Measurements from ENCODE around the gene ZNF839.
"Not testable (repeated sequence)": the region's sequence is repeated elsewhere in the genome, so short reads cannot be mapped to it uniquely, and the experiment has no call there.

Gene ZNF839

GRCh38 chr14:102329381-102329780 lies 9.8 kb downstream of the ZNF839 start:
- H4K5ac ChIP-seq (ENCODE audit: low read length); H3K56ac ChIP-seq (ENCODE audit: low read length); H3K4me3 ChIP-seq (ENCODE audit: low read length); H3K4ac ChIP-seq (ENCODE audit: low read depth, low read length); H3K23ac ChIP-seq (ENCODE audit: low read length); H3K79me2 ChIP-seq (ENCODE audit: control insufficient read depth, insufficient read depth, low read length); H3K36me3 ChIP-seq (ENCODE audit: control insufficient read depth, insufficient read depth, low read length); H4K8ac ChIP-seq (ENCODE audit: low read depth, low read length); H3K79me1 ChIP-seq (ENCODE audit: low read length); H3K18ac ChIP-seq (ENCODE audit: low read length); H2BK120ac ChIP-seq (ENCODE audit: low read depth, low read length); H3K9ac ChIP-seq (ENCODE audit: low read length); H3K27ac ChIP-seq (ENCODE audit: low read depth, low read length); H3K4me2 ChIP-seq (ENCODE audit: low read length); H2BK5ac ChIP-seq (ENCODE audit: low read length); DNase-seq; H3K27me3 ChIP-seq (ENCODE audit: insufficient read depth, low read length, poor library complexity); H2BK15ac ChIP-seq (replicated peaks; ENCODE audit: low read depth); H3K4me1 ChIP-seq (ENCODE audit: control insufficient read depth, low read depth, low read length); H2AK5ac ChIP-seq (ENCODE audit: low read length): not testable (repeated sequence)
- WGBS (ENCODE audit: extremely low coverage, insufficient coverage, low lambda C conversion rate): no CpG with 5 or more reads among the region's 6 CpGs

- no peak overlapping the region for H3K18ac ChIP-seq (ENCODE audit: low read length)
- H2BK120ac ChIP-seq (ENCODE audit: low read depth, low read length): no peak overlapping the region
- WGBS (ENCODE audit: extremely low coverage, insufficient coverage, low lambda C conversion rate): no CpG with 5 or more reads among the region's 8 CpGs
Measured at GRCh38 chr14:102330806-102331205, 11.3 kb downstream of the ZNF839 start.

GRCh38 chr14:102333390-102333789 lies 13.8 kb downstream of the ZNF839 start:
- Histone ChIP-seq H3K4me3 (ENCODE audit: low read length) (no peak overlapping the region), H3K79me1 (ENCODE audit: low read length) (no peaks in the 10 kb centered on the region)
- WGBS (ENCODE audit: extremely low coverage, insufficient coverage, low lambda C conversion rate): no CpG with 5 or more reads among the region's 7 CpGs

More at GRCh38 chr14:102330806-102331205, 11.3 kb downstream of the ZNF839 start:
- Histone ChIP-seq H3K4me3 (ENCODE audit: low read length) (no peak overlapping the region), H4K8ac (ENCODE audit: low read depth, low read length) (no peak overlapping the region), H2BK15ac (replicated peaks; ENCODE audit: low read depth) (no peak overlapping the region), H3K79me2 (ENCODE audit: control insufficient read depth, insufficient read depth, low read length) (no peaks in the 10 kb centered on the region), H3K36me3 (ENCODE audit: control insufficient read depth, insufficient read depth, low read length) (no peaks in the 10 kb centered on the region), H4K5ac (ENCODE audit: low read length) (no peak overlapping the region), H3K27me3 (ENCODE audit: insufficient read depth, low read length, poor library complexity) (no peaks in the 10 kb centered on the region), H2BK5ac (ENCODE audit: low read length) (no peak overlapping the region), H3K4me2 (ENCODE audit: low read length) (no peak overlapping the region), H3K4me1 (ENCODE audit: control insufficient read depth, low read depth, low read length) (no peaks in the 10 kb centered on the region), H3K56ac (ENCODE audit: low read length) (no peak overlapping the region), H3K4ac (ENCODE audit: low read depth, low read length) (no peak overlapping the region), H3K79me1 (ENCODE audit: low read length) (no peaks in the 10 kb centered on the region), H3K9ac (ENCODE audit: low read length) (no peak overlapping the region), H3K27ac (ENCODE audit: low read depth, low read length) (no peak overlapping the region), H2AK5ac (ENCODE audit: low read length) (no peak overlapping the region), H3K23ac (ENCODE audit: low read length) (no peak overlapping the region)
- no peak for DNase-seq

GRCh38 chr14:102333795-102334705 lies 14.5 kb downstream of the ZNF839 start:
- H4K8ac ChIP-seq (ENCODE audit: low read depth, low read length): no peak overlapping the region
- no peaks in the 10 kb centered on the region for H3K4me1 ChIP-seq (ENCODE audit: control insufficient read depth, low read depth, low read length)
- H3K23ac ChIP-seq (ENCODE audit: low read length): no peak overlapping the region
- no peaks in the 10 kb centered on the region for H3K79me1 ChIP-seq (ENCODE audit: low read length)
- 100% methylated on average over 1 of the region's 13 CpGs for whole genome bisulfite sequencing (ENCODE audit: extremely low coverage, insufficient coverage, low lambda C conversion rate)
- no peaks in the 10 kb centered on the region for H3K79me2 ChIP-seq (ENCODE audit: control insufficient read depth, insufficient read depth, low read length)
- H3K18ac ChIP-seq (ENCODE audit: low read length): no peak overlapping the region
- no peak overlapping the region for H2AK5ac ChIP-seq (ENCODE audit: low read length)
- H2BK120ac ChIP-seq (ENCODE audit: low read depth, low read length): no peak overlapping the region
- no peak for DNase-seq
- no peak overlapping the region for H2BK15ac ChIP-seq (replicated peaks; ENCODE audit: low read depth)
- H3K56ac ChIP-seq (ENCODE audit: low read length): no peak overlapping the region
- no peak overlapping the region for H4K5ac ChIP-seq (ENCODE audit: low read length)
- no peak overlapping the region for H3K9ac ChIP-seq (ENCODE audit: low read length)
- no peak overlapping the region for H3K27ac ChIP-seq (ENCODE audit: low read depth, low read length)
- no peak overlapping the region for H3K4ac ChIP-seq (ENCODE audit: low read depth, low read length)
- H3K4me3 ChIP-seq (ENCODE audit: low read length): no peak overlapping the region
- H3K27me3 ChIP-seq (ENCODE audit: insufficient read depth, low read length, poor library complexity): no peaks in the 10 kb centered on the region
- H3K4me2 ChIP-seq (ENCODE audit: low read length): no peak overlapping the region
- H2BK5ac ChIP-seq (ENCODE audit: low read length): no peak overlapping the region
- H3K36me3 ChIP-seq (ENCODE audit: control insufficient read depth, insufficient read depth, low read length): no peaks in the 10 kb centered on the region

More at GRCh38 chr14:102333390-102333789, 13.8 kb downstream of the ZNF839 start:
- Histone ChIP-seq H3K79me2 (ENCODE audit: control insufficient read depth, insufficient read depth, low read length) (no peaks in the 10 kb centered on the region), H3K18ac (ENCODE audit: low read length) (no peak overlapping the region), H4K8ac (ENCODE audit: low read depth, low read length) (no peak overlapping the region), H3K4me1 (ENCODE audit: control insufficient read depth, low read depth, low read length) (no peaks in the 10 kb centered on the region), H2AK5ac (ENCODE audit: low read length) (no peak overlapping the region), H3K23ac (ENCODE audit: low read length) (no peak overlapping the region), H3K27ac (ENCODE audit: low read depth, low read length) (no peak overlapping the region), H3K4me2 (ENCODE audit: low read length) (no peak overlapping the region), H4K5ac (ENCODE audit: low read length) (no peak overlapping the region), H3K4ac (ENCODE audit: low read depth, low read length) (no peak overlapping the region), H2BK120ac (ENCODE audit: low read depth, low read length) (no peak overlapping the region), H2BK15ac (replicated peaks; ENCODE audit: low read depth) (no peak overlapping the region), H3K27me3 (ENCODE audit: insufficient read depth, low read length, poor library complexity) (no peaks in the 10 kb centered on the region), H3K56ac (ENCODE audit: low read length) (no peak overlapping the region), H3K9ac (ENCODE audit: low read length) (no peak overlapping the region), H3K36me3 (ENCODE audit: control insufficient read depth, insufficient read depth, low read length) (no peaks in the 10 kb centered on the region), H2BK5ac (ENCODE audit: low read length) (no peak overlapping the region)
- no peak for DNase-seq

- Histone ChIP-seq H2BK5ac (ENCODE audit: low read length) (no peak overlapping the region), H4K8ac (ENCODE audit: low read depth, low read length) (no peak overlapping the region), H2BK15ac (replicated peaks; ENCODE audit: low read depth) (no peak overlapping the region), H3K27ac (ENCODE audit: low read depth, low read length) (no peak overlapping the region), H3K4me3 (ENCODE audit: low read length) (no peak overlapping the region), H3K9ac (ENCODE audit: low read length) (no peak overlapping the region), H3K56ac (ENCODE audit: low read length) (no peak overlapping the region), H3K4me1 (ENCODE audit: control insufficient read depth, low read depth, low read length) (no peaks in the 10 kb centered on the region), H3K36me3 (ENCODE audit: control insufficient read depth, insufficient read depth, low read length) (no peaks in the 10 kb centered on the region), H3K18ac (ENCODE audit: low read length) (no peak overlapping the region), H3K27me3 (ENCODE audit: insufficient read depth, low read length, poor library complexity) (no peaks in the 10 kb centered on the region), H3K4me2 (ENCODE audit: low read length) (no peak overlapping the region), H2AK5ac (ENCODE audit: low read length) (no peak overlapping the region), H3K4ac (ENCODE audit: low read depth, low read length) (no peak overlapping the region), H4K5ac (ENCODE audit: low read length) (no peak overlapping the region), H3K79me2 (ENCODE audit: control insufficient read depth, insufficient read depth, low read length) (no peaks in the 10 kb centered on the region), H3K79me1 (ENCODE audit: low read length) (no peaks in the 10 kb centered on the region), H3K23ac (ENCODE audit: low read length) (no peak overlapping the region), H2BK120ac (ENCODE audit: low read depth, low read length) (no peak overlapping the region)
- WGBS (ENCODE audit: extremely low coverage, insufficient coverage, low lambda C conversion rate): no CpG with 5 or more reads among the region's 7 CpGs
- no peak for DNase-seq
Measured at GRCh38 chr14:102335163-102335562, 15.6 kb downstream of the ZNF839 start.
